Adrenal gland (tissue), 12 donors: Measurements from ENCODE around the gene BSND. TPM values are rescaled to one million over a fixed set of nuclear protein-coding genes. Genes with fewer than 3 reads are reported as not detected.

Source experiments
- DNase-seq, 7 donors: peaks; one replicate each; pipeline ENCODE4 v3.0.0-alpha.2; 2019 to 2020
- H3K27ac ChIP-seq, 5 donors: fragments of 200-600 bp; sonication (generic) in 4 of 5; 1 replicate in 3 of 5; 2 replicates in 2 of 5; pipeline versions ENCODE4 v1.5.1 to v1.8.0; 2016 to 2020; ENCODE audit warnings: mild to moderate bottlenecking in 1 of 5
- H3K27me3 ChIP-seq: fragments of 200-600 bp; 2 replicates; pipeline ENCODE4 v1.8.0; 2021
- H3K36me3 ChIP-seq, 2 donors: fragments of 200-600 bp; replicated peaks in 1 of 2; 1 replicate in 1 of 2; 2 replicates in 1 of 2; pipeline versions ENCODE4 v1.5.1 to v1.8.0; 2018 to 2022
- H3K4me1 ChIP-seq, 2 donors: fragments of 200-600 bp; replicated peaks in 1 of 2; 1 replicate in 1 of 2; 2 replicates in 1 of 2; pipeline versions ENCODE4 v1.5.1 to v1.8.0; 2018 to 2021
- H3K4me3 ChIP-seq, 4 donors: fragments of 200-600 bp; sonication (generic) in 3 of 4; one replicate each; pipeline ENCODE4 v1.5.1; 2016 to 2018
- H3K9me3 ChIP-seq, 3 donors: fragments of 200-600 bp; sonication (generic) in 1 of 3; replicated peaks in 1 of 3; 1 replicate in 2 of 3; 2 replicates in 1 of 3; pipeline versions ENCODE4 v1.5.1 to v1.8.0; 2016 to 2021
- POLR2A ChIP-seq, 2 donors: fragments of 450-650 bp; IDR thresholded peaks; one replicate each; pipeline ENCODE4 v1.6.1; 2017; ENCODE audit warnings: antibody characterized with exemption in 2 of 2, mild to moderate bottlenecking in 2 of 2, moderate library complexity in 1 of 2
- WGBS, 4 donors: extraction: QIAGEN DNeasy Blood & Tissue Kit in 2 of 4; methylation state at CpG; one replicate each; pipeline versions ENCODE4 v1.1.5 to v1.1.7; 2013 to 2017; 5-methylcytosine and 5-hydroxymethylcytosine counted together
- intact Hi-C, 2 donors: fragments of 100-400 bp; cut with DNase I; formaldehyde crosslinking; loops; one replicate each; pipeline versions ENCODE4 v1.14.1 to v1.15.0; 2022 to 2023
- polyA plus RNA-seq, 3 donors: library from polyadenylated mRNA; stranded (reverse); fragments of 200-250 nt in 2 of 3; fragments of 350-450 nt in 1 of 3; fragmentation: Illumina TruSeq in 1 of 3; extraction: RNeasy Lipid Tissue Mini Kit (QIAGEN cat#74804) in 1 of 3; gene quantifications; one replicate each; pipeline ENCODE4 v1.2.3, GENCODE V29; 2013 to 2014
- total RNA-seq, 9 donors: library from RNA; depleted of rRNA in 4 of 9; stranded (reverse); fragments of >200 nt in 4 of 9; fragments of 120-200 nt in 1 of 9; fragmentation: NEBNext Ultra II Directional in 1 of 9; extraction: Animal tissue kit (Norgen Biotek cat#: 25700) in 1 of 9; gene quantifications; one replicate each; pipeline versions ENCODE4 v1.1.0 to v1.2.4, GENCODE V29; 2013 to 2023
- TF ChIP-seq, protein P1 (sequence below), 6 experiments: fragments of 450-650 bp in 4 of 6; fragments of 200-600 bp in 2 of 6; sonication (generic) in 1 of 6; IDR thresholded peaks; 1 replicate in 5 of 6; 2 replicates in 1 of 6; pipeline versions ENCODE4 v1.5.1 to v1.8.0; 2016 to 2021; ENCODE audit warnings: antibody characterized with exemption in 6 of 6, mild to moderate bottlenecking in 2 of 6, moderate library complexity in 1 of 6
- donor health status: healthy with polysubstance abuse.
- donor health status: Bipolar disorder and iron deficiency.
- donor health status: DM: yes; HTN: yes; CAD: no.
- donor health status: DM: no; HTN: no; CAD: no.
- donor health status: DM: no; HTN: no; CAD: no.
- donor health status: DM: yes; HTN: yes; CAD: no.

BSND gene
- total and polyA plus RNA-seq, 12 donors: 0.04 to 0.44 (median 0.08) TPM; not detected in 9

DNA sequence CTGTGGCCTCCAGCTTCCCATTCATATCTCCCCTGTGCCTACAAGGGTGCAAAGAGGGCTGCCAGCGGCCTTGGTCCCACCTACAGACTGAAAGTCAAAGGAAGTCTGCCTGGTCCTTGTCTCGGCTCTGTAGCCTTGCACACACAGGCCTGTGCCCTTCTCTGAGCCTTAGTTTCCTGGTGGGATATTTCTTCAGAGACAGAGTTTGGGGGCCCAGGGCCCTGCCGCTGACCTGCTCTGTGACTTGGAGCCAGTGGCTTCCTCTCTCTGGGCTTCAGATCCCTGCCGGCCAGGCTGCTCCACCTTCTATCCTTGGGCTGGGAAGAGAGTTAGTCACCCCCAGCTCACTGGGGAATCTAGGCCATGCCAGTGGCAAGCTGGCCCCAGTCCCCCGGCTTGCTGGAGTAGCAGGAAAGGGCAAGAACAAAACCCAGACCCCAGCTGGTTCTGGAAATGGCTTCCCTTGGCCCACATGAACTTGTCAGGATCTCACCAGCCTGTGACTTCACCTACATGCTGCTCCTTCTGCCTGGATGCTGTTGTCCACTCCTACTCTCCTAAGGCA, 19.3 kb upstream of the BSND start:
- Histone ChIP-seq H3K9me3 (no peaks in the 10 kb centered on the region), H3K27ac (peak overlapping the region in 4 of 5 donors; percentile 2 to 87 (median 58)), H3K4me3 (peak overlapping the region in 1 of 4 donors; percentile 91), H3K4me1 (peaks cover 9 to 15% of the 10 kb centered on the region in 2 donors), H3K36me3 (no peaks in the 10 kb centered on the region), H3K27me3 (no peaks in the 10 kb centered on the region)
- intact Hi-C loops: no loop called here
- peak in 1 of 2 donors; percentile 42 for TF ChIP-seq POLR2A (IDR thresholded peaks at IDR 0.05)
- TF ChIP-seq, protein P1, sequence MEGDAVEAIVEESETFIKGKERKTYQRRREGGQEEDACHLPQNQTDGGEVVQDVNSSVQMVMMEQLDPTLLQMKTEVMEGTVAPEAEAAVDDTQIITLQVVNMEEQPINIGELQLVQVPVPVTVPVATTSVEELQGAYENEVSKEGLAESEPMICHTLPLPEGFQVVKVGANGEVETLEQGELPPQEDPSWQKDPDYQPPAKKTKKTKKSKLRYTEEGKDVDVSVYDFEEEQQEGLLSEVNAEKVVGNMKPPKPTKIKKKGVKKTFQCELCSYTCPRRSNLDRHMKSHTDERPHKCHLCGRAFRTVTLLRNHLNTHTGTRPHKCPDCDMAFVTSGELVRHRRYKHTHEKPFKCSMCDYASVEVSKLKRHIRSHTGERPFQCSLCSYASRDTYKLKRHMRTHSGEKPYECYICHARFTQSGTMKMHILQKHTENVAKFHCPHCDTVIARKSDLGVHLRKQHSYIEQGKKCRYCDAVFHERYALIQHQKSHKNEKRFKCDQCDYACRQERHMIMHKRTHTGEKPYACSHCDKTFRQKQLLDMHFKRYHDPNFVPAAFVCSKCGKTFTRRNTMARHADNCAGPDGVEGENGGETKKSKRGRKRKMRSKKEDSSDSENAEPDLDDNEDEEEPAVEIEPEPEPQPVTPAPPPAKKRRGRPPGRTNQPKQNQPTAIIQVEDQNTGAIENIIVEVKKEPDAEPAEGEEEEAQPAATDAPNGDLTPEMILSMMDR (IDR thresholded peaks at IDR 0.05): no peak
- WGBS, 4 donors: 19 to 44% (median 28%) methylated on average over 4 to 5 of the region's 5 CpGs
- peak; percentile 61 to 83 (median 79) for DNase-seq

DNA sequence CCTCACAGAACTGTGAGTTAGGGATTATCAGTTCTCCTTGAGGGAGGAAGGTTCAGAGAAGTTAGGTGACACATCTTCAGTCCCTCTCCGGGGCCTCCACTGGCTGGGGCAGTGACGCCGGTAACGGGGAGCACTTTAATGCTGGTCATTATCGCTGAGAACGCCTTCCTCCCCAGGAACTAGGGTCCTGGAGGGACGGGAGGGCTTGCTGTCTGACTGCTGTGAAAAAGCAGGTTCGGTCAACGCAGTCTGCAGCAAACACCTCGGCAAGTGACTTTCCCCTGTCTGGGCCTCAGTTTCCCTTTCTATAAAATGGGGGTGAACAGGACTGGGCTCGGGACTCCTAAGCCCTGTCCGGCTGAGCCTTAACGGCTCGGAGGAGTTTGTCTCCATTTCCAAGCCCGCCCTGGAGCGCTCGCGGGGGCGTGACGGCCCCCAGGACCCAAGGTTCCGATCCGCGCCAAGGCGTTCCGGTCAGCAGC, 18.6 kb upstream of the BSND start:
- Histone ChIP-seq H3K4me1 (peaks cover 9 to 15% of the 10 kb centered on the region in 2 donors), H3K36me3 (no peaks in the 10 kb centered on the region), H3K27ac (peak overlapping the region in 4 of 5 donors; percentile 2 to 87 (median 58)), H3K27me3 (no peaks in the 10 kb centered on the region), H3K9me3 (no peaks in the 10 kb centered on the region), H3K4me3 (peak overlapping the region in 2 of 4 donors; percentile 27 to 91)
- TF ChIP-seq, protein P1 (IDR thresholded peaks at IDR 0.05): no peak
- no peak for TF ChIP-seq POLR2A (IDR thresholded peaks at IDR 0.05)
- intact Hi-C loops: no loop called here
- 19 to 35% (median 23%) methylated on average over 10 to 25 of the region's 25 CpGs for whole genome bisulfite sequencing, 4 donors
- DNase-seq: no peak

DNA sequence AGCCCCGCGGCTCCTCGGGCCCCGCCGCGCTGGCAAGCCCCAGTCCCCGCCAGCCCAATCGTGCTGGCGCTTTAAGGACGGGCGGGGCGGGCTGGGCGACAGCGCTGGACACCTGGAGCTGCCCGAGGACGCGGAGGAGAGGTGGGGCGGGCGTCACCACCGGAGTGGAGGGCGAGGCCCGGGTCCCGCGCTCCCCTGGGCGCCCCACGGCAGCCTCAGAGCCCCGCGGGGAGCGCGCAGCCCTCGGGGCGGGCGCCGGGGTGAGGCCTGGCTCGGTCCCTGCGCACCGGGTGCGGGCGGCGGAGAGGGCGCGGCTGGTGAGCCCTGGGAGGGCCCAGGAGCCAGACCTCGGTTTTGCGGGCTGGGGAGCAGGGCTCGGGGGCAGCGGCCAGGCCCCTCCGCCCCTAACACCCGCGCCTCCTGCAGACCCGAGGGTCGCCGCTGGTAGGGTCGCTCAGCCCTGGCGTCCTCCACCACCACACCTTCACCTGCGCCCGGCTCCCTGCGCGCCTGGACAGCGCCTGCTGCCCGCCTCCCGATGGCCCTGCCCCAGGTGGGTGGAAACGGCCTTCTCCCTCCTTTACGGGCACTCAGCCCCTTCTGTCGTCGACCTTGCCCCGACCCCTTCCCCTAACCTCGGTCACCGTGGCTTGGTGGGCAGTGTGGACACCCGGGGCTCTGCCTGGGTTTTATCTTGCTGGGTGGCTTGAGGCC, 18.0 kb upstream of the BSND start, which contains the start of gene TMEM61:
TMEM61 (plus strand) TSS at position 101 of the 714 bp plus-strand sequence; CDS start at position 539, 438 bp downstream.
- TF ChIP-seq, protein P1 (IDR thresholded peaks at IDR 0.05): no peak
- TF ChIP-seq POLR2A (IDR thresholded peaks at IDR 0.05): peak in 1 of 2 donors; percentile 38
- H3K27me3 ChIP-seq: no peaks in the 10 kb centered on the region

DNA sequence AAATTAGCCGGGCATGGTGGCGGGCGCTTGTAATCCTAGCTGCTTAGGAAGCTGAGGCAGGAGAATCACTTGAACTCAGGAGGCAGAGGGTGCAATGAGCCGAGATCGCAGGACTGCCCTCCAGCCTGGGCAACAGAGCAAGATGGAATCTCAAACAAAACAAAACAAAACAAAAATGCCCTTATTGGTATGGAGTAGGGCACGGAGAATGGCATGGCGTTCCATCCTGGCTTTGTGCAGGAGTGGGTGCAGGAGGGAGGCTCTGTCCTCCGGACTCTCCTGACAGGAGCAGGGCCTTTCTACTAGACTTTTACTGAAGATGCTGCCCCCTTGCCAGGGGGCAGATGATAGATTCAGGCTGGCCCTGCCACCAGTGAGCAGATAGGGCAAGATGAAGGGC, 17.3 kb upstream of the BSND start:
- intact Hi-C loops: no loop called here
- H3K36me3 ChIP-seq: no peaks in the 10 kb centered on the region
- no peaks in the 10 kb centered on the region for H3K9me3 ChIP-seq
- peaks cover 9 to 15% of the 10 kb centered on the region in 2 donors for H3K4me1 ChIP-seq
- no peak for TF ChIP-seq POLR2A (IDR thresholded peaks at IDR 0.05)
- TF ChIP-seq, protein P1 (IDR thresholded peaks at IDR 0.05): no peak
- peak in 1 of 7 donors; percentile 9 for DNase-seq
- no peaks in the 10 kb centered on the region for H3K27me3 ChIP-seq
- 92 to 96% (median 94%) methylated on average over 8 of the region's 8 CpGs for WGBS, 4 donors
- H3K27ac ChIP-seq: no peak overlapping the region
- H3K4me3 ChIP-seq: peak overlapping the region in 1 of 4 donors; percentile 91

More for the DNA sequence above, 18.0 kb upstream of the BSND start, which contains the start of gene TMEM61:
- Histone ChIP-seq H3K27ac (peak within 1 kb of the TSS in 4 of 5 donors; percentile 2 to 87 (median 58)), H3K4me1 (peaks cover 9 to 15% of the 10 kb centered on the region in 2 donors), H3K4me3 (peak within 1 kb of the TSS in 3 of 4 donors; percentile 22 to 91 (median 27)), H3K9me3 (no peaks in the 10 kb centered on the region), H3K36me3 (no peaks in the 10 kb centered on the region)
- 8 to 19% (median 10%) methylated on average over 11 to 69 of the region's 69 CpGs for WGBS, 4 donors
- DNase-seq: peak in 4 of 7 donors; percentile 27 to 49 (median 44)
- intact Hi-C loops: no loop called here
